GM12892 (cell line): ENCODE data around the gene PM20D2.

ENCODE experiments used
- POLR2A ChIP-seq: IDR thresholded peaks from 2 replicates; pipeline ENCODE4 v1.6.1; 2011; ENCODE audit warnings: low read depth, low read length, control low read depth
- POLR2AphosphoS5 ChIP-seq: IDR thresholded peaks from 2 replicates; pipeline ENCODE4 v1.6.1; 2011; ENCODE audit warnings: low read depth, low read length, control low read depth
- TAF1 ChIP-seq: IDR thresholded peaks from 2 replicates; pipeline ENCODE4 v1.6.1; 2011; ENCODE audit warnings: low read depth, mild to moderate bottlenecking, control low read depth, low read length, borderline replicate concordance

DNA sequence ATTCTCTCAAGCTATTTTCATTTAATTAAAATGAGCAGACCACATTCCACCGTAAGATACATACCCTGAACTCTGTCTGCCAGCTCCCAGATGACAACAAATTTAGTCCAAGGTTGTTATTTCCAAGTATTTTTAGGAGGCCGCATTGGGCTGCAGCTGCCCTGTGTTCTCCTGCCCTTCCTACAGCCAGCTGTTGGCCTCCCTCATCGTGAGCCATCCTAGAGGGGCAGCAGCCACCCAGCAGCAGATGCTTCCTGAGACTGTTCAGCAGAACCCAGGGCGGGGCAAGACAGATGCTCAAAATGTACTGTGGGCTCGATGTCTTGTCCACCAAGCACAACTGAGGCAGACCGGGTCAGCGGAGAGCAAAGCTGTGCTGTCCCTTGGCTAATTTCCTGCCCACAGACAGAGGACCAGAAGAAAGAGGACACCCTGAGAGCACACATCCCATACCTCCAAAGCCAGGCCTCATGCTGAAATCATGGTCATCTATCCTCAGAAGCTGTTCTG lies 54.9 kb downstream of the PM20D2 start:
- TF ChIP-seq POLR2A = no peak
- no peak for TF ChIP-seq POLR2AphosphoS5
- TF ChIP-seq TAF1 = no peak
